ENCODE data around the gene PLCG1. TPM values are rescaled to one million over a fixed set of nuclear protein-coding genes. Genes with fewer than 3 reads are reported as not detected.

The PLCG1 gene
- polyA plus RNA-seq, 1 donor (not counting 4 experiments of a cell fraction or from before 2014, with no cell fraction given) = 41.5 TPM

DNA sequence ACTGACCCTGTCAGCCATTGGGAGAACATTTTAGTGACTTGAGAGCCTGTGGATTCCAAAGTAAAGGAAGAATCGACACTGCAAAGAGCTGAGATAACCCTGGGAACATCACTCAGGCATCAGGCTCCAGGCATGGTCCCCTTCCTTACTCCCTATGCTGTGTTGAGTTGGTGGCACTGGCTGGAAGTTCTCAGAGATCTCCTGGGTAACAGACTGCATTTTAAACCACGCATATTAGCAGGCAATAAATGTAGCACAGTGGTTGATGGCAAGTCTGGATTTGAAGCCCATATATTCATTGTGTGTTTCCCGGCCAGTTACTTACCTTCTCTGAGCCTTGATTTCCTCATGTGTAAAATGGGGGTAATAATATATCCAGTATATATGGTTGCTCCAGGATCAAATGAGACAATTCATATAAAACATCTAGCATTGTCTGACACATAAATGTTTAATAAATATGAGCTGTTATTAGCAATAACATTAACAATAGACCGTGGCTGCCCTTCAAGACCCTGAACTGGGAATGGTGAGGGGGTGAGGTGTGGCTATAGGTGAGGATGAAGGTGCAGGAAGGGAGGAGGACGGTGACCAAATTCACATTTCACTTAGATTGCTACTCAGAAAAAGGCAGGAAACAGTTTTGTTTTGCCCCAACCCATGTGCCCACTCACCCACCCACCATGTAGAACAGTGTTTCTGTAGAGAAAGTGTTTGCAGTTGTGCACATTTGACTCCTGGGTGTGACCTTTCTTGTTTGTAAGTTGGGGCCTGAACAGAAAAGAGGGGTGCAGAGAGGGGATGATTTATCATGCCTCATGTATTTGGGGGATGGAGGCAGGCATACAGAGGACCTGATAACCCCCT is 2.1 kb downstream of the PLCG1 start:
- Histone ChIP-seq H3K9me3 (ENCODE audit: control insufficient read depth, low read depth, low read length) (no peaks in the 10 kb centered on the region), H4K20me1 (ENCODE audit: control insufficient read depth, extremely low read depth, insufficient read depth, low read length) (peaks cover 10% of the 10 kb centered on the region), H3K9ac (ENCODE audit: control insufficient read depth, extremely low read depth, insufficient read depth, low read length) (peak overlapping the region; percentile 82), H3K4me1 (ENCODE audit: control insufficient read depth, extremely low read depth, insufficient read depth, low read length) (peaks cover 33% of the 10 kb centered on the region), H3K9me1 (ENCODE audit: control insufficient read depth, extremely low read depth, insufficient read depth, low read length) (peaks cover 3% of the 10 kb centered on the region), H3K4me3 (ENCODE audit: control insufficient read depth in 2 of 3, extremely low read depth in 1 of 3, insufficient read depth in 2 of 3, low read depth in 1 of 3, low read length in 3 of 3) (peak overlapping the region; percentile 69 to 78 (median 72)), H3K36me3 (ENCODE audit: control insufficient read depth in 2 of 2, extremely low read depth in 1 of 2, insufficient read depth in 2 of 2, low read length in 2 of 2) (peaks cover 0 to 2% of the 10 kb centered on the region in 2 experiments), H3K27ac (ENCODE audit: control insufficient read depth, insufficient read depth, low read length) (no peak overlapping the region), H3K79me2 (ENCODE audit: control insufficient read depth, insufficient read depth, low read length) (peaks cover 71% of the 10 kb centered on the region), H2AFZ (ENCODE audit: control insufficient read depth, low read length) (no peak overlapping the region), H3K4me2 (ENCODE audit: control insufficient read depth, extremely low read depth, insufficient read depth, low read depth, low read length) (peak overlapping the region; percentile 94), H3K27me3 (ENCODE audit: control insufficient read depth, extremely low read depth, insufficient read depth, low read length) (no peaks in the 10 kb centered on the region)
- FAIRE-seq = no peak
- no peak for DNase-seq (ENCODE audit: low read depth, low spot score)
- TF ChIP-seq EZH2 (IDR thresholded peaks at IDR 0.05; ENCODE audit: low read length) = no peak
- TF ChIP-seq, protein P1, sequence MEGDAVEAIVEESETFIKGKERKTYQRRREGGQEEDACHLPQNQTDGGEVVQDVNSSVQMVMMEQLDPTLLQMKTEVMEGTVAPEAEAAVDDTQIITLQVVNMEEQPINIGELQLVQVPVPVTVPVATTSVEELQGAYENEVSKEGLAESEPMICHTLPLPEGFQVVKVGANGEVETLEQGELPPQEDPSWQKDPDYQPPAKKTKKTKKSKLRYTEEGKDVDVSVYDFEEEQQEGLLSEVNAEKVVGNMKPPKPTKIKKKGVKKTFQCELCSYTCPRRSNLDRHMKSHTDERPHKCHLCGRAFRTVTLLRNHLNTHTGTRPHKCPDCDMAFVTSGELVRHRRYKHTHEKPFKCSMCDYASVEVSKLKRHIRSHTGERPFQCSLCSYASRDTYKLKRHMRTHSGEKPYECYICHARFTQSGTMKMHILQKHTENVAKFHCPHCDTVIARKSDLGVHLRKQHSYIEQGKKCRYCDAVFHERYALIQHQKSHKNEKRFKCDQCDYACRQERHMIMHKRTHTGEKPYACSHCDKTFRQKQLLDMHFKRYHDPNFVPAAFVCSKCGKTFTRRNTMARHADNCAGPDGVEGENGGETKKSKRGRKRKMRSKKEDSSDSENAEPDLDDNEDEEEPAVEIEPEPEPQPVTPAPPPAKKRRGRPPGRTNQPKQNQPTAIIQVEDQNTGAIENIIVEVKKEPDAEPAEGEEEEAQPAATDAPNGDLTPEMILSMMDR (optimal IDR thresholded peaks at IDR 0.05 in 1 of 3, IDR thresholded peaks at IDR 0.05 in 1 of 3, conservative IDR thresholded peaks at IDR 0.05 in 1 of 3; ENCODE audit: extremely low read depth in 1 of 3, insufficient read depth in 2 of 3, low read length in 3 of 3) = no peak
- dilution Hi-C loops (cut with MboI; ENCODE audit: extremely low pct_ligation_motif_present, low sequenced_read_pairs) = no loop called here

DNA sequence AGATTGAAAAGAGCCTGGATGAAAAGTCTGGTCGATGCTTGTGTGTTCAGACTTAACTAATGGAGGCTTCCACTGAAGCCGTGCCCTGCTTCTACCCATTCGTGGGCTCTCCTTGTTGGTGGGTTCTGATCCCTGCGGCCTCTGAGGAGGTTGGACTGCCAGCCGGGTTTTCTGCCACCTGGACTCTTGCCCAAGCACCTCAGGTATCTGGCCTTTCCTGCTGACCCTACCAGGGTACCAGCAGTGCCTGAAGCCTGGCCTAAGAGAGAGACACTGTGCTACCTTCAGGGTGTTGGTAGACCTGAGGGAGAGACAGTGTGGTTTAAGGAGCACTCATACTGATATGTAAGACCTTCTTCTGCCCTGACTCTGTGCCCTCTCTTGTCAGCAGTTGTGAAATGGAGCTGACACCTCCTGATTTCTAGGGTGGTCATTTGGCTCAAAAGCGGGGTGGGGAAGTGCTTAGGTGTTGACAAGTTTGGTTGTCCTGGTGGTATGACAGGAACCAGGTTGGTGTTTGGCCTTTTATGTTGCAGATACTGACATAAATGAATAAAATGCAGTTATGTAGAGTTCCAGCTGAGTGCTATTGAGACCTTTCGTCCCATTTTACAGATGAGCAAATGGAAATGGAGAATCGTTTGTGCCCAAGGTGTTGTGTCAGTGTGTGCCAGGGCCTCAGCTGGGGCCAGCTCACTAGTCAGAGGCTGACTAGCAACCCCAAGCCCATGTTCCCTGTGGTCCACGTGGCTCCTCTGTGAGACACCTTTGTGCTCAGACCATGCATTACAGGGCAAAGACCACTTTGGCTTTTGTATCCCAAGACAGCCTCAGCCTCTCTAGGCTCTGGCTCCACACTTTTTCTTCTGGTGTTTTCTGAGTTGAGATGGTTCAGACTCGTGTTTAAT is 3.1 kb downstream of the PLCG1 start:
- no peak overlapping the region for H3K4me2 ChIP-seq (ENCODE audit: control insufficient read depth, extremely low read depth, insufficient read depth, low read depth, low read length)
- TF ChIP-seq, protein P1 (optimal IDR thresholded peaks at IDR 0.05 in 1 of 3, IDR thresholded peaks at IDR 0.05 in 1 of 3, conservative IDR thresholded peaks at IDR 0.05 in 1 of 3; ENCODE audit: extremely low read depth in 1 of 3, insufficient read depth in 2 of 3, low read length in 3 of 3) = no peak
- TF ChIP-seq EZH2 (IDR thresholded peaks at IDR 0.05; ENCODE audit: low read length) = no peak
- no peak overlapping the region for H3K4me3 ChIP-seq (ENCODE audit: control insufficient read depth in 2 of 3, extremely low read depth in 1 of 3, insufficient read depth in 2 of 3, low read depth in 1 of 3, low read length in 3 of 3)
- H3K79me2 ChIP-seq (ENCODE audit: control insufficient read depth, insufficient read depth, low read length) = peaks cover 81% of the 10 kb centered on the region
- no peak for DNase-seq (ENCODE audit: low read depth, low spot score)
- no peaks in the 10 kb centered on the region for H3K27me3 ChIP-seq (ENCODE audit: control insufficient read depth, extremely low read depth, insufficient read depth, low read length)
- H3K36me3 ChIP-seq (ENCODE audit: control insufficient read depth in 2 of 2, extremely low read depth in 1 of 2, insufficient read depth in 2 of 2, low read length in 2 of 2) = peaks cover 0 to 2% of the 10 kb centered on the region in 2 experiments
- H3K27ac ChIP-seq (ENCODE audit: control insufficient read depth, insufficient read depth, low read length) = no peak overlapping the region
- H3K9ac ChIP-seq (ENCODE audit: control insufficient read depth, extremely low read depth, insufficient read depth, low read length) = no peak overlapping the region
- peaks cover 22% of the 10 kb centered on the region for H3K4me1 ChIP-seq (ENCODE audit: control insufficient read depth, extremely low read depth, insufficient read depth, low read length)
- H4K20me1 ChIP-seq (ENCODE audit: control insufficient read depth, extremely low read depth, insufficient read depth, low read length) = peaks cover 10% of the 10 kb centered on the region
- H3K9me1 ChIP-seq (ENCODE audit: control insufficient read depth, extremely low read depth, insufficient read depth, low read length) = peaks cover 3% of the 10 kb centered on the region
- FAIRE-seq = no peak
- H2AFZ ChIP-seq (ENCODE audit: control insufficient read depth, low read length) = no peak overlapping the region
- dilution Hi-C loops (cut with MboI; ENCODE audit: extremely low pct_ligation_motif_present, low sequenced_read_pairs) = no loop called here
- no peaks in the 10 kb centered on the region for H3K9me3 ChIP-seq (ENCODE audit: control insufficient read depth, low read depth, low read length)
